Epithelial cell of prostate (primary cell): ENCODE data around the gene TAS2R40.

Experiments
- DNase-seq: peaks from one replicate; pipeline ENCODE4 v3.0.0-alpha.2; 2011; ENCODE audit warnings: low read depth, low spot score
- H3K27ac ChIP-seq: fragments of 450-650 bp; 2 replicates; pipeline ENCODE4 v1.5.1; 2017; ENCODE audit warnings: mild to moderate bottlenecking

TAS2R40 gene

DNA sequence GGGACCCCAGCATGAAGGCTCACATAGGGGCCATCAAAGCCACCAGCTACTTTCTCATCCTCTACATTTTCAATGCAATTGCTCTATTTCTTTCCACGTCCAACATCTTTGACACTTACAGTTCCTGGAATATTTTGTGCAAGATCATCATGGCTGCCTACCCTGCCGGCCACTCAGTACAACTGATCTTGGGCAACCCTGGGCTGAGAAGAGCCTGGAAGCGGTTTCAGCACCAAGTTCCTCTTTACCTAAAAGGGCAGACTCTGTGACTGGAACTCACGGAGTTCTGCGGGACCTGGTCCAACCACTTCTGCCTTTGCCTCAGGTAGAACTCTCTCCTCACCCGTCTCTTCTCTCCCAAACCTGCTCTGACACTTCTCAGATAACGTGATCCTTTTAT is 945 bp downstream of the TAS2R40 start:
- DNase-seq = no peak

DNA sequence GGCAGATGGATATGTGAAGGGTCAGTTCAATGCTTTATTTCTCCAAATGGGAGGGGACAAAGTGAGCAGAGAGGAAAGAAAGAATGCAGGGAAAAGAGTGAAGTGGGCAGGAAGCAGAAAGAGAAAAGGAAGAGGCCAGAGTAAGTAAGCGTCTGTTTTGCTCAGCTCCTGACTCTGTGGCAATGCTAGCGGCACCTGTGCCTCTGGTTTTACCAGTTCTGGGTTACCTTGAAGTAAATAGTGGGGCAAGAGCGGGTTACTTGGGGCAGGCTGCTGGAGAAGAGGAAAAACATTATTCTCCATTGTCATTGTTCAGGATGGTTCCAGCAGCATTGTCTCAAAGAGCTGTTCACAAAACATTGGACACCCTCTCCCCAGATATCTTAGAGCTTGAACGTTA is 1.9 kb downstream of the TAS2R40 start:
- no peak for DNase-seq
- no peak overlapping the region for H3K27ac ChIP-seq

More for the DNA sequence above, 945 bp downstream of the TAS2R40 start:
- no peak overlapping the region for H3K27ac ChIP-seq

DNA sequence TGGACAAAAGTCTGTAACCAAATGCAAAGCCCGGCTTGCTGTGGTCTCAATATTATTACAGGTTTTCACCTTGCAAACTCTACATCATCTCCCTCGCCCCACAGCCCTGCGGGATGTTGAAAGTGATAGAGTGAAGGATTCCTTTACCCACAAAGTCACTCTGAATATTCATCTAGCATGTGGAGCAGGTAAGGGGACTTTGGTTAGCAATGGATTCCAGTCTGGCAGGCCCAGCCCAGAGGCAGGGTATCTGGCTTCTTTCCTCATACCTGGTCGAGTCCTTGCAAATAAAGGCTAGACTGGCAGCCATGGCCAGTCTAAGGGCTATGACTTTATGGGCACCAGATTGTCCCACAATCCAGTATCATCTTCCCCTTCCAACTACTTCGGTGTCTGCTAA is 3.2 kb downstream of the TAS2R40 start:
- no peak for DNase-seq
- H3K27ac ChIP-seq = no peak overlapping the region

DNA sequence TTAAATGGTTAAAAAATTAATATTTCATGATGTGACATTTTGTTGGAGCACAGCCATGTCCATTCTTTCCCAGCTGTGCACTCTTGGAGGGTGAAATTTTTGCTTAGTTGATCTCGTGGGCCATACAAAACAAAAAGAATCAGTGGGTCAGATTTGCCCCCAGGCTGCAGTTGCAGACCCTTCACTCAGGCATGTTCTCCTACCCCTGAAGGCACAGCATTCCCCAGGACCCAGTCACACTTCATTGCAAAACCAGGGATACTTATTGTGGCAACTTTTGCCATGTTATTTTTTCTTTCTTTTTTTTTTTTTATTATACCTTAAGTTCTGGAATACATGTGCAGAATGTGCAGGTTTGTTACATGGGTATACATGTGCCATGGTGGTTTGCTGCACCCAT is 6.0 kb downstream of the TAS2R40 start:
- no peak for DNase-seq
- H3K27ac ChIP-seq = no peak overlapping the region

DNA sequence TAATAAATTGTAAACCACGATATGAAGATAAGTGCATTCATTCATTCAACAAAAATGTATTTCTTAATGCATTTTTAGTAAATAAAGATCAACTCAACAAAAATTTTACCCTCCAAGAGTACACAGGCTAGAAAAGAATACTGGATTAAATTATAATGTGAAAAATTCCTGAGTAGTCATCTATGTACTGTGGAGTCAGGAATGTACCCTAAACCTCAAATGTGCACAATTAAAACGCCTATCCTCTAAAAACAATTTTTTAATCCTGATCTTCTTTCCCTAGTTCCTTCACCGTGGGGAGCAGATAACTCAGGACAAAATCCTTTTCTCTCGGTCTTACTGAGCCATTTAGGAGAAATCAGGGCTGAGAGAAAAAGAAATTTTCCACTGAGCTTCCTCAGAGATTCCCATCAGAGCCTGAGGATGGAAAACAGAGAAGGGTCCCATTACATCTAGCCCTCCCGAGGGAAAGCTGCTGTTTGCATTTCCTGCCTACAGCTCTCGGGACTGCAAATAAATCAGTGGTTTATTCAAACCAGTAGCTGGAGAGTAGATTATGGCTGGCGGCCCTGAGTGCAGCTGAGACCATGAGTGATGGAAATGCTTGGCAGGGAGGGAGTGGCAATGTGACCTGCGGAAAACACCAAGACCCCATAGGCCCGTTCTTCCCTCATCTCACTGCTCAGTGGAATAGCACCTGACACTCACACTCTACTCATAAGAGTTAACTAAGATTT is 7.4 kb downstream of the TAS2R40 start:
- DNase-seq = no peak

DNA sequence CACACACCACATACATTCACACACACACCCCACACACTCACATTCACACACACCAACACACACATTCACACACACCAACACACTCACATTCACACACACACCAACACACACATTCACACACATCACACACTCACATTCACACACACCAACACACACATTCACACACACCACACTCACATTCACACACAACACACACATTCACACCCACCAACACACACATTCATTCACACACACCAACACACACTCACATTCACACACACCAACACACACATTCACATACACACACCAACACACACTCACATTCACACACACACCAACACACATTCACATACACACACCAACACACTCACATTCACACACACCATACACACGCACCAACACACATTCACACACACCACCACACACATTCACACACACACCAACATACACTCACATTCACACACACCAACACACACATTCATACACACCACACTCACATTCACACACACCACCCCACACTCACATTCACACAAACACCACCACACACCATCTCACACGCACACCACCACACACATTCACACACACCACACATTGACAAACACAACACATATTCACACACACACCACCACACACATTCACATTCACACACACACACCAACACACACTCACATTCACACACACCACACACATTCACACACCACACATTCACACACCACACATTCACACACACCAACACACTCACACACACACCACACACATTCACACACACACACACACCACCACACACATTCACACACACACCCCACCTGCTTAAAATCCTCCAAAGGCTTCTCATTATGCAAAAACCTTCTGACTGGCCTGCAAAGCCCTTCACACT is 9.0 kb downstream of the TAS2R40 start:
- DNase-seq = no peak
- no peak overlapping the region for H3K27ac ChIP-seq

More for the DNA sequence above, 7.4 kb downstream of the TAS2R40 start:
- no peak overlapping the region for H3K27ac ChIP-seq

DNA sequence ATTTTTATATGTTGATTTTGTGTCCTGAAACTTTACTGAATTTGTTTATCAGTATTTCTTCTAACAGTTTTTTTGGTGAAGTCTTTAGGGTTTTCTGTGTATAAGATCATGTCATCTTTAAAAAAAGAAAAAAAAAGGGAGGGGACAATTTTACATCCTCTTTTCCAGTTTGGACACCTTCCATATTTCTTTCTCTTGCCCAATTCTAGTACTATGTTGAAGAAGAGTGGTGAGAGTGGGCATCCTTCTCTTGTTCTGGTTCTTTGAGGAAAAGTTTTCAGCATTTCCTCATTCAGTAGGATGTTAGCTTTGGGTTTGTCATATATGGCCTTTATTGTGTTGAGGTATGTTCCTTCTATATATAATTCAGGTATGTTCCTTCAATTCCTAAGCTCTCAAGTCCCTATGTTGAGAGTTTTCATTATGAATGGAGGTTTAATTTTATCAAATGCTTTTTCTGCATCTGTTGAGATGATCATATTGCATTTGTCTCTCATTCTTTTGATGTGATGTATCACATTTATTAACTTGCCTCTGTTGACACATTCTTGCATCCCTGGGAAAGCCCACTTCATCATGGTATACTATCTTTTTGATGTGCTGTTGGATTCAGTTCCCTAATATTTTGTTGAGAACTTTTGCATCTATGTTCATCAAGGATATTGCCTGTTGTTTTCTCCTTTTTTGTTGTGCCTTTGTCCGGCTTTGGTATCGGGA is 12.1 kb downstream of the TAS2R40 start:
- DNase-seq = no peak
- H3K27ac ChIP-seq = no peak overlapping the region

DNA sequence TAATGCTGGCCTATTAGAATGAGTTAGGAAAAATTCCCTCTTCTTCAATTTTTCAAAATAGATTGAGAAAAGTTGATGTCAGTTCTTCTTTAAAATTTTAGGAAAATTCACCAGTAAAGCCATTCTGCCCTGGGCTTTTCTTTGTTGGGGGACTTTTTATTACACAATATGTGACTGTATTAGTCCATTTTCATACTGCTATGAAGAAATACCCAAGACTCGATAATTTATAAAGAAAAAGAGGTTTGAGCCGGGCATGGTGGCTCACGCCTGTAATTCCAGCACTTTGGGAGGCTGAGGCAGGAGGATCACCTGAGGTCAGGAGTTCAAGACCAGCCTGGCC is 12.7 kb downstream of the TAS2R40 start:
- DNase-seq = no peak
- H3K27ac ChIP-seq = no peak overlapping the region

DNA sequence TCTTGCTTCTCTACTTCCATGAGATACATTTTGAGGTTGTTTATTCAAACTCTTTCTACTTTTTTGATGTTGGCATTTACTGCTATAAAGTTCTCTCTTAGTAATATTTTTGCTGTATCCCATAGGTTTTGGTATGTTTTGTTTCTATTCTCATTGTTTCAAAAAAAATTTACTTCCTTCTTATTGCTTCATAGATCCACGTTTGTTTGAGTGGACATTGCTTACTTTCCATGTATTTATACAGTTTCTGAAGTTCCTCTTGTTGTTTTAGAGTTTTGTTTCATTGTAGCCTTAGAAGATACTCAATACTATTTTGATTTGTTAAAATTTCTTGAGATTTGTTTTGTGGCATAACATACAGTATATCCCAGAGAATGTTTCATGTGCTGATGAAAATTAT is 13.7 kb downstream of the TAS2R40 start:
- no peak for DNase-seq
- no peak overlapping the region for H3K27ac ChIP-seq

DNA sequence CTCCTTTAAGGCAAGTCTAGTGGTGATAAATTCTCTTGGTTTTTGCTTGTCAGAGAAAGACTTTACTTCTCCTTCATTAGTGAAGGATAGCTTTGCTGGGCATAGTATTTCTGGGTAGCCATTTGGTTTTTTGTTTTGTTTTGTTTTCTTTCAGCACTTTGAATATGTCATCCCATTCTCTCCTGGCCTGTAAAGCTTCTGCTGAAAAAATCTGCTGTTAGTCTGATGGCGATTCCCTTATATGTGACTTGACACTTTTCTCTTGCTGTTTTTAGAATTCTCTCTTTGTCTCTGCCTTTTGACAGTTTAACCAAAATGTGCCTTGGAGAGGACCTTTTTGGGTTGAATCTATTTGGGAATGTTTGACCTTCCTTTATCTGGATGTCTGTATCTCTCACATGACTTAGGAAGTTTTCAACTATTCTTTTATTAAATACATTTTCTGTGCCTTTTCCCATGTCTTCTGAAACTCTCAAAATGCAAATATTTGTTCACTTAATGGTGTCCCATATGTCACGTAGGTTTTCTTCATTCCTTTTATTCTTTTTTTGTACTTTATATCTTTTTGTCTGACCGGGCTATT is 14.7 kb downstream of the TAS2R40 start:
- no peak overlapping the region for H3K27ac ChIP-seq
- no peak for DNase-seq

DNA sequence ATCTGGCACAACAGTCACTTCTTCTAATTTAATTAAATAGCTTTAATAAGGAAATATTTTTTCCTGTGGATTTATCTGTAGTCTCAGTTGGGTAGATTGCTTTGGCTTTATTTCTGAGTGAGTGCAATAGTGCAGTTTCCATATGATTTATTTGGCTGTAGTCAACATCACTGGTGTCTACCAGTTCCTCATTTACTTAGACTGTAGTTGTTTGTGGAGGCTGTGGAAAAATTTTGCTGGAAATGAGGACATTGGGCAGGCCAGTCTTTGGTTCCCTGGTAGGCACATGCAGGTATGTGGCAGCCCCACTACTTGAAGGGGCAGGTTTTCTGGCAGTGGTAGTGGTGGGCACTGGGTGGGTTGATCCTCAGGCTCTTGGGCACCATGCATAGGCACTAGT is 15.5 kb downstream of the TAS2R40 start:
- no peak for DNase-seq
- no peak overlapping the region for H3K27ac ChIP-seq

DNA sequence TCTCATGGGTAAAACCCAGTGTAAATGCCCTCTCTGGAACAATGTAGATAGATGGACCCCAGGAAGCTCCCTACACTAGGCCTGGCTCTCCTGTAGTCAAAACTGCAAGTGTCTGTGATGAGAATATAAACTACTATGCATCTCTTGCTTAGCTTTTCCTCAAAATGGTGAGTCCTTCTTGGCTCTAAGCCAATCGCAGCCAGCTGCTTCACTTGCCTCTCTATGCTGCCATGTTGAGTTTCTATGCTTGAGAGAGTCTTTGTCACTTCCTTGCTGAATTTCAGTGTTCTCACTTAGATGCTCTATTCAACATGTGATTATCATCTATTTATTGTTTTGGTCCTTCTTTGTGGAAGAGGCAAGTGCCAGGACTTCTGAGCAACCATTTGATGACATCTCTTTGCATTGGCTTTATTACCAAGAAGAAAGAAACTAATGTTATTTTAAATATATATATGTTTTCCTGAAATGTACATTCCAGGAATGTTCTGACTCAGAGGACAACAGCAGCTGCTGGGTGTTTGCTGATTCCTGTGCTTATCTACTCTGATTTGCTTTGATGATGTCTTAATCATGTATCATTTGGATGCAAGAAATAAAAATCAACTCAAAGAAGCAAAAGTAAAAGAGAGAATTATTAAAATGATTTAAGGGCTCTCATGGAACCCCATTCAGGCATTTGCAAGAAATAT is 16.6 kb downstream of the TAS2R40 start:
- no peak for DNase-seq
- H3K27ac ChIP-seq = no peak overlapping the region

DNA sequence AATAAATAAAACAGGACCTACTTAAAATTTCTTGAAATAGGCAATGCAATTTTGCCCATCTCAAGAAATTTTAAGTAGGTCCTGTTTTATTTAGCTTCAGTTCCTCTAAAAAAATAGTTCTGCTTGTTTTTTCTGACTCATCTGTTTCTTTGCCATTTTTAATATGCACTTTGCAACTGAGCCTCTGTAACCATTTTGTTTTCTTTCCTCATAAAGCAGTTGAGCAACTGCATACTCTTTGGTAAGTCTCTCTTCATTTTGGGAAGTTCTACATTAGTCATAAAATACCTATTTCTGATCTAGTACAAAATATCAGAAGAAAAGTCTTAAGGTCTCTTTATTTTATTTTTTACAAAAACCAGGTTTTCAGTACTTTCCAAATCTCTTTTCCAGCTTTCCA is 18.0 kb downstream of the TAS2R40 start:
- no peak overlapping the region for H3K27ac ChIP-seq
- no peak for DNase-seq

DNA sequence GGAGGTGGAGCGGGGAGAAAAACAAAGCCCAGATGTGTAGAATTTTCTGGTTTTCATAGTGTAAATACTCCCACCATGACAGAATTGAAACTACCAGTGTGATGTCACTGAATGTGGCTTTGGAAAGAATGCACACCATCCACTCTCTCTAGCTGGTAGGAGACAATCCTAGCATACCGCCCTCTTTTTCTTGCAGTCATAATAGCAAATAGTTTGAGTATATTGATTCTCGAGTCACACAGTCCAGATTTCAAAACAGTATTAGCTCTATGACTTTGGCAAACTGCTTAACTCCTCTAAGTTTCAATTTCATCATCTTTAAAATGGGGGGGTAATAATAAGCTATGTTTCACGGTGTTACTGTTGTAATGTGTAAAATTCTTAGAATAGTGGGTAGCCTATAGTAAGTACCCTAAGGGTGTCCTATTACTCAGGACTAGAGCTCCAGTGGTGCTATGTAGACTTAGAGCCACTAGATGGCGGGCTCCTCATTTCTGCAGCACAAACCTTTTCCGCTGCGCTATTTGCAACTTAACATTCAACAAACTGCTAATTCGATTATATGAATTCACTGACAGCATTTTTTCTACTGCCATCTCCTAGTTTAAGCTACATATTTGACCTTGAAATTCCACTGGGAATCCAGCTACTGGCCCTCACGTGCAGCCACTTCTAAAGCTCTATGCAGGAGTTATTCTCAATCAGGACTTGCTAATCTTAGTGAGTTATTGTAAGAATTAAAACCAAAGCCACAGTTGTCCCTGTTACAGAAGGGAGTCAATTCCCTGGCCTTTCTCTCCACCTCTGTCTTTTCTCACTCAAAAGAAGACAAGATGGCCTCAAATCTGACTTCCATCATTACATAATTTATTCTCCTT is 18.7 kb downstream of the TAS2R40 start:
- DNase-seq = no peak
- no peak overlapping the region for H3K27ac ChIP-seq

DNA sequence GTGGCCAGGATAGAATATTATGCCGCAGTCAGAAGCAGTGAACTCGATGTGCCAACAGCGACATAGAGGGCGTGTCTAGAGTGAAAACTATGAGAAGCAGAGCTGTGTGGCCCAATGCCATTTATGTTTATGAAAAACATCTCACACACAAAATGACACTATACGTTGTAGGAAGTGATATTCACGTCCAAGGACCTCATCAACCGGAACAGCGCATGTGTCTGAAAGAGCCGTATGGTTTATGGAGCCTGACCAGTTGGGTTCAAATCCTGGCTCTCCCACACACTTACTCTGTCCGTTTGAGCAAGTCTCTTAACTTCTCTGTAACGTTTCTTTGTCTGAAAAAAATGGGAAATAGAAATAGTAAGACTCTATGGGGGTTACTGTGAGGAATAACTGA is 20.5 kb downstream of the TAS2R40 start:
- DNase-seq = no peak
- no peak overlapping the region for H3K27ac ChIP-seq

DNA sequence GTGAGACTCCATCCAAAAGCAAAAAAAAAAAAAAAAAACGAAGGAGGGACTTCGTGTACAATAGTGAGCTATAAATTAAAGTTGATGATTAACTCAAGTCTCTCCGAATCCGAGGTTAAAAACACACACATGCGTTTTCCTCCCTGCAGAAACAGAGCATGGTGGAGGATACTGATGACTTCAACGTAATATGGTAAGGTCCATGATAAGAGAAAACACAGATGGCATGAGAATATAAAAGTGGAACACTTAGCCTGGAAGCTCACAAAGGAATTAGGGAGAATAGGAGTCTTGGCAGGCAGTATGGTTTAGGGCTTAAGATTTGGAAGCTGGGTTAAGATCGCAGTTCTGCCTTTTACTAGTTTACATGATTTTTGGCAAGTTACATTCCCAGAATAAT is 21.3 kb downstream of the TAS2R40 start:
- H3K27ac ChIP-seq = no peak overlapping the region
- DNase-seq = no peak

DNA sequence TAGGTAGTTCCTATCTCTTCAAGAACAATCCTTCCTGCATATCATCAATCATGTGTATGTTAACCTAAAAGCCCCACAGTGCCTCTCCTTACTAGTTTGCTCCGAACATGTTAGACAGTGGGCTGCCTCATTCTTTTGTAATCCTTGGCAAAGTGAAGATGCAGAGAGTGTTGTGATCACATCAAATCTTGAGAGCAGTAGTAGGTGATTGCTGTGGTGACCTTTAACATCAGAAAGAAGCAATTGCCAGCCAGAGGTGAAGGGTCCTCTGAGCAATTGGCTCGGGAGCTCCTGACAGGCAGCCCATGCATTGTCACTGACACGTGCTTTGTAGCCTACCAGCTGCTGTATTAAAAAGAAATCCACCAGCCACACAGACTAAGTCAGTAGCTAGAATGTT is 21.8 kb downstream of the TAS2R40 start:
- H3K27ac ChIP-seq = no peak overlapping the region
- DNase-seq = no peak

DNA sequence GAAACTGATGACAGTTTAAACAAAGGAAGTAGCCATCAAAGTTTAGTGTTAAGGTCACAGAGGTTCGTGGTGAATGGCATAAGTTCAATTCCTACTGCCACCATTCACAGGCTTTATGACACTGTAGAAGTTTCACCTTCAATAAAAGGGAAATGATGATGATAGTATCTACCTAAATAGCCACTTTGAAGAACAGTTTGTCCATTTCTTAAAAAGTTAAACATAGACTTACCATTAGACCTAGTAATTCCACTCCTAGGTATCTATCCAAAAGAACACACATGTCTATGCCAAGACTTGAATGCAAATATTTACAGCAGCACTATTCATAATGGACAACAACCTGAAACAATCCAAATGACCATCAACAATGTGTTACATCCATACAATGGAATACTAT is 22.5 kb downstream of the TAS2R40 start:
- no peak overlapping the region for H3K27ac ChIP-seq
- no peak for DNase-seq

DNA sequence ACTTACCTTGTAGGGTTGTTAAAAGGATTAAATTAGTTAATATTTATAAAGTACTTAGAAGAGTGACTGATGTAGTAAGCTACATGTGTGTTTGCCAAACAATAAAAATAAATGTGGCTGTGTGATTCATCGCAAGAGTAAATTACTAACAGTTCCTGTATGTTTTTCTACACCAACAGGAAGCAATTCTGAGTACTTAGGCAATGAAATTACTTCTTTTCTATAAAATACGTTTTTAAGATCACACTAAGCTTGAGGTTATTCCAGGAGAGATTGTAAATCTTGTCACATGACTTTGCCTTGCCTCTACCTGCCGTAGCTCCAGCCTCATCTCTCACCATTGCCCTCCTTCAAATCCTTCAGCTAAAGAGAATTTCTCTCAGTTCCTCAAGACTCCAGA is 23.3 kb downstream of the TAS2R40 start:
- peak overlapping the region; percentile 65 for H3K27ac ChIP-seq
- DNase-seq = peak; percentile 58
